Suprapubic skin (tissue), 4 donors: ENCODE measurements around the gene DCDC2B. TPM values are rescaled to one million over a fixed set of nuclear protein-coding genes. Genes with fewer than 3 reads are reported as not detected.

Experiments used
- DNase-seq, 2 donors: peaks; one replicate each; pipeline ENCODE4 v3.0.0-alpha.2; 2019; ENCODE audit warnings: low spot score in 2 of 2
- H3K27ac ChIP-seq: fragments of 200-600 bp; sonication (generic); one replicate; pipeline ENCODE4 v1.5.1; 2019
- H3K27me3 ChIP-seq: fragments of 200-600 bp; sonication (generic); one replicate; pipeline ENCODE4 v1.5.1; 2019
- H3K36me3 ChIP-seq: fragments of 200-600 bp; sonication (generic); one replicate; pipeline ENCODE4 v1.5.1; 2019
- H3K4me1 ChIP-seq: fragments of 200-600 bp; sonication (generic); one replicate; pipeline ENCODE4 v1.5.1; 2019
- H3K4me3 ChIP-seq: fragments of 200-600 bp; sonication (generic); one replicate; pipeline ENCODE4 v1.5.1; 2019; ENCODE audit warnings: mild to moderate bottlenecking
- H3K9me3 ChIP-seq: fragments of 200-600 bp; sonication (generic); one replicate; pipeline ENCODE4 v1.5.1; 2019
- EP300 ChIP-seq: sonication (generic); formaldehyde crosslinking; IDR thresholded peaks from one replicate; pipeline ENCODE4 v1.6.1; 2017; ENCODE audit warnings: antibody characterized with exemption
- POLR2A ChIP-seq, 2 donors: fragments of 450-650 bp; IDR thresholded peaks; one replicate each; pipeline ENCODE4 v1.6.1; 2017; ENCODE audit warnings: antibody characterized with exemption in 2 of 2, mild to moderate bottlenecking in 2 of 2, moderate library complexity in 2 of 2
- POLR2AphosphoS5 ChIP-seq, 3 donors: sonication (generic); formaldehyde crosslinking; IDR thresholded peaks; one replicate each; pipeline ENCODE4 v1.6.1; 2017; ENCODE audit warnings: antibody characterized with exemption in 3 of 3
- WGBS: methylation state at CpG from one replicate; pipeline ENCODE4 v1.1.5; 2018; 5-methylcytosine and 5-hydroxymethylcytosine counted together
- total RNA-seq, 4 donors: library from RNA; depleted of rRNA; stranded (reverse); fragments of >200 nt; gene quantifications; one replicate each; pipeline ENCODE4 v1.1.0, GENCODE V29; 2016
- TF ChIP-seq, protein P1 (sequence below), 2 donors: fragments of 200-600 bp in 1 of 2; fragments of 450-650 bp in 1 of 2; sonication (generic) in 1 of 2; IDR thresholded peaks; one replicate each; pipeline ENCODE4 v1.5.1; 2016 to 2019; ENCODE audit warnings: antibody characterized with exemption in 2 of 2, mild to moderate bottlenecking in 1 of 2, moderate library complexity in 1 of 2

DCDC2B gene
- total RNA-seq, 4 donors from 2014 or later, result not detected

- 93% methylated on average over 4 of the region's 4 CpGs for WGBS
- Histone ChIP-seq H3K4me1 (no peaks in the 10 kb centered on the region), H3K9me3 (no peaks in the 10 kb centered on the region), H3K27me3 (no peaks in the 10 kb centered on the region), H3K36me3 (no peaks in the 10 kb centered on the region), H3K27ac (no peak overlapping the region), H3K4me3 (no peak overlapping the region)
- no peak for DNase-seq
- no peak for TF ChIP-seq POLR2A (IDR thresholded peaks at IDR 0.05)
- TF ChIP-seq POLR2AphosphoS5 (IDR thresholded peaks at IDR 0.05), result no peak
- TF ChIP-seq, protein P1, sequence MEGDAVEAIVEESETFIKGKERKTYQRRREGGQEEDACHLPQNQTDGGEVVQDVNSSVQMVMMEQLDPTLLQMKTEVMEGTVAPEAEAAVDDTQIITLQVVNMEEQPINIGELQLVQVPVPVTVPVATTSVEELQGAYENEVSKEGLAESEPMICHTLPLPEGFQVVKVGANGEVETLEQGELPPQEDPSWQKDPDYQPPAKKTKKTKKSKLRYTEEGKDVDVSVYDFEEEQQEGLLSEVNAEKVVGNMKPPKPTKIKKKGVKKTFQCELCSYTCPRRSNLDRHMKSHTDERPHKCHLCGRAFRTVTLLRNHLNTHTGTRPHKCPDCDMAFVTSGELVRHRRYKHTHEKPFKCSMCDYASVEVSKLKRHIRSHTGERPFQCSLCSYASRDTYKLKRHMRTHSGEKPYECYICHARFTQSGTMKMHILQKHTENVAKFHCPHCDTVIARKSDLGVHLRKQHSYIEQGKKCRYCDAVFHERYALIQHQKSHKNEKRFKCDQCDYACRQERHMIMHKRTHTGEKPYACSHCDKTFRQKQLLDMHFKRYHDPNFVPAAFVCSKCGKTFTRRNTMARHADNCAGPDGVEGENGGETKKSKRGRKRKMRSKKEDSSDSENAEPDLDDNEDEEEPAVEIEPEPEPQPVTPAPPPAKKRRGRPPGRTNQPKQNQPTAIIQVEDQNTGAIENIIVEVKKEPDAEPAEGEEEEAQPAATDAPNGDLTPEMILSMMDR (IDR thresholded peaks at IDR 0.05), result no peak
- no peak for TF ChIP-seq EP300
These were observed 54.9 kb downstream of the DCDC2B start for GRCh38 chr1:32263744-32264143.

Other genes starting within 250 kb of the DCDC2B start
- 10 to 100 TPM; 57.2 to 85.2 (median 64.3) TPM for gene KHDRBS1, start 195.2 kb upstream of the DCDC2B start, total RNA-seq
- 1 to 10 TPM; 6.0 to 7.9 (median 6.9) TPM for gene TMEM39B, start 136.2 kb upstream of the DCDC2B start, total RNA-seq
- 10 to 100 TPM; 42.4 to 52.3 (median 46.5) TPM for gene KPNA6, start 101.0 kb upstream of the DCDC2B start, total RNA-seq
- gene TXLNA, start 29.4 kb upstream of the DCDC2B start, total RNA-seq, result 10 to 100 TPM; 50.0 to 72.0 (median 56.3) TPM
- gene CCDC28B, start 8.5 kb upstream of the DCDC2B start, total RNA-seq, result 1 to 10 TPM in 3 of 4 donors, under 1 TPM in 1; 0.72 to 3.5 (median 2.0) TPM
- 1 to 10 TPM; 1.7 to 4.4 (median 3.7) TPM for gene IQCC, start 3.4 kb upstream of the DCDC2B start, total RNA-seq
- gene TMEM234, start 13.3 kb downstream of the DCDC2B start, total RNA-seq, result 10 to 100 TPM in 2 of 4 donors, 1 to 10 TPM in 2; 7.7 to 18.7 (median 12.6) TPM
- 100 to 1,000 TPM in 3 of 4 donors, 10 to 100 TPM in 1; 98.8 to 211 (median 178) TPM for gene EIF3I, start 13.3 kb downstream of the DCDC2B start, total RNA-seq
- 1 to 10 TPM in 2 of 4 donors, not detected in 2; 1.5 TPM for gene FAM167B, start 38.1 kb downstream of the DCDC2B start, total RNA-seq
- 1 to 10 TPM in 2 of 4 donors, under 1 TPM in 2; 0.26 to 3.9 (median 1.4) TPM for gene LCK, start 42.2 kb downstream of the DCDC2B start, total RNA-seq
- 10 to 100 TPM; 34.4 to 52.9 (median 40.2) TPM for gene HDAC1, start 83.0 kb downstream of the DCDC2B start, total RNA-seq
- 10 to 100 TPM; 12.8 to 25.1 (median 19.3) TPM for gene MARCKSL1, start 127.1 kb downstream of the DCDC2B start, total RNA-seq
- gene FAM229A, start 153.4 kb downstream of the DCDC2B start, total RNA-seq, result 10 to 100 TPM in 3 of 4 donors, 1 to 10 TPM in 1; 4.4 to 41.8 (median 16.3) TPM
- gene TSSK3, start 153.4 kb downstream of the DCDC2B start, total RNA-seq, result 1 to 10 TPM in 2 of 4 donors, under 1 TPM in 1, not detected in 1; 0.86 to 2.7 (median 1.3) TPM
- gene BSDC1, start 185.4 kb downstream of the DCDC2B start, total RNA-seq, result 100 to 1,000 TPM in 3 of 4 donors, 10 to 100 TPM in 1; 96.0 to 140 (median 120) TPM